Fibroblast of gingiva (primary cell): Measurements from ENCODE around the gene STX11.
A peak's percentile ranks its signal among the peaks of the same experiment; 100 is the strongest.
"Not testable (repeated sequence)": the region's sequence is repeated elsewhere in the genome, so short reads cannot be mapped to it uniquely, and the experiment has no call there.

ENCODE experiments used
- DNase-seq: peaks from one replicate; pipeline ENCODE4 v3.0.0-alpha.2; 2011; ENCODE audit warnings: low read depth

The STX11 gene

GRCh38 chr6:144176043-144176442, 25.7 kb downstream of the STX11 start:
- DNase-seq: no peak

- DNase-seq: no peak
These were observed 27.4 kb downstream of the STX11 start for GRCh38 chr6:144177726-144178125.

GRCh38 chr6:144178323-144178722, 28.0 kb downstream of the STX11 start:
- DNase-seq: no peak

- DNase-seq: no peak
These were observed 28.9 kb downstream of the STX11 start for GRCh38 chr6:144179237-144179636.

- DNase-seq: no peak
These were observed 29.5 kb downstream of the STX11 start for GRCh38 chr6:144179828-144180227.

GRCh38 chr6:144180354-144180753, 30.0 kb downstream of the STX11 start:
- not testable (repeated sequence) for DNase-seq

GRCh38 chr6:144181639-144182038, 31.3 kb downstream of the STX11 start:
- DNase-seq: peak; percentile 16

GRCh38 chr6:144184186-144184585, 33.9 kb downstream of the STX11 start:
- not testable (repeated sequence) for DNase-seq

GRCh38 chr6:144185133-144185836, 35.0 kb downstream of the STX11 start:
- no peak for DNase-seq

GRCh38 chr6:144186817-144187625, 36.7 kb downstream of the STX11 start:
- no peak for DNase-seq

GRCh38 chr6:144189351-144189750, 39.0 kb downstream of the STX11 start:
- no peak for DNase-seq

GRCh38 chr6:144190080-144190479, 39.8 kb downstream of the STX11 start:
- DNase-seq: no peak

GRCh38 chr6:144190593-144190992, 40.3 kb downstream of the STX11 start:
- peak; percentile 78 for DNase-seq

- DNase-seq: peak; percentile 48
These were observed 42.9 kb downstream of the STX11 start for GRCh38 chr6:144193181-144193580.

GRCh38 chr6:144194293-144194810, 44.0 kb downstream of the STX11 start:
- no peak for DNase-seq

GRCh38 chr6:144195671-144196270, 45.5 kb downstream of the STX11 start:
- peak; percentile 59 for DNase-seq

- DNase-seq: no peak
These were observed 47.6 kb downstream of the STX11 start for GRCh38 chr6:144197919-144198318.

GRCh38 chr6:144202879-144203468, 52.7 kb downstream of the STX11 start:
- DNase-seq: no peak

- DNase-seq: no peak
These were observed 60.8 kb downstream of the STX11 start for GRCh38 chr6:144211160-144211559.

GRCh38 chr6:144213315-144213714, 63.0 kb downstream of the STX11 start:
- DNase-seq: peak; percentile 20

- DNase-seq: no peak
These were observed 63.7 kb downstream of the STX11 start for GRCh38 chr6:144214029-144214428.
